GM12892 (cell line): ENCODE results near the gene KCTD16.

Experiments used
- POLR2A ChIP-seq: IDR thresholded peaks from 2 replicates; pipeline ENCODE4 v1.6.1; 2011; ENCODE audit warnings: low read depth, low read length, control low read depth
- POLR2AphosphoS5 ChIP-seq: IDR thresholded peaks from 2 replicates; pipeline ENCODE4 v1.6.1; 2011; ENCODE audit warnings: low read depth, low read length, control low read depth
- TAF1 ChIP-seq: IDR thresholded peaks from 2 replicates; pipeline ENCODE4 v1.6.1; 2011; ENCODE audit warnings: low read depth, mild to moderate bottlenecking, control low read depth, low read length, borderline replicate concordance

GRCh38 chr5:144429405-144429804 is 258.7 kb downstream of the KCTD16 start:
- no peak for TF ChIP-seq POLR2A
- TF ChIP-seq POLR2AphosphoS5, result no peak
- no peak for TF ChIP-seq TAF1
